HepG2 (cell line): ENCODE results near the gene ACTN2. TPM values are rescaled to one million over a fixed set of nuclear protein-coding genes. Genes with fewer than 3 reads are reported as not detected.

Experiments used
- ATAC-seq: fragments of 200-7000 bp; cut with Tn5 transposase; 3 replicates; pipeline ENCODE4 v1.9.1; 2020; ENCODE audit warnings: mild to moderate bottlenecking, moderate library complexity
- BruUV-seq: library from RNA; stranded (reverse); fragments of 400-500 nt; replicated peaks from 2 replicates; lab custom pipeline; 2021; lab: Mats Ljungman, UMichigan
- CTCF ChIA-PET: fragments of 300-600 bp; formaldehyde crosslinking; extraction: SDS; loops from one replicate; lab custom pipeline; 2021; ENCODE audit warnings: low total read pairs, inconsistent platforms, low intra/inter-chr PET ratio; lab: Yijun Ruan, JAX
- POLR2A ChIA-PET: fragments of 350-600 bp; sonication (Branson Sonifier 250); formaldehyde crosslinking; loops from one replicate; lab custom pipeline; 2020; ENCODE audit warnings: antibody characterized with exemption, inconsistent platforms; lab: Yijun Ruan, JAX
- DNase-seq: peaks from one replicate; pipeline ENCODE4 v3.0.0-alpha.2; 2015; ENCODE audit warnings: low spot score
- FAIRE-seq: peaks from 3 replicates; lab custom pipeline; 2011; peaks lifted over from hg19 to GRCh38; lab: Jason Lieb, UNC
- H2AFZ ChIP-seq: one replicate; pipeline ENCODE4 v1.6.1; 2011; ENCODE audit warnings: low read length, inconsistent platforms
- H3K27ac ChIP-seq: fragments of 300-600 bp; 3 replicates; pipeline ENCODE4 v1.8.0; 2011; ENCODE audit warnings: mixed run types, mild to moderate bottlenecking, mixed read lengths, low read length, inconsistent platforms; ENCODE audit not compliant: insufficient read depth; ENCODE audit errors: extremely low read length
- H3K27me3 ChIP-seq, 2 experiments: fragments of 200-600 bp in 1 of 2; 2 replicates in 1 of 2; 3 replicates in 1 of 2; pipeline versions ENCODE4 v1.6.0 to v1.8.0; 2011; ENCODE audit warnings: low read length in 2 of 2, mild to moderate bottlenecking in 2 of 2, moderate library complexity in 2 of 2, inconsistent platforms in 1 of 2; ENCODE audit not compliant: insufficient read depth in 2 of 2, control insufficient read depth in 1 of 2
- H3K36me3 ChIP-seq, 2 experiments: fragments of 200-600 bp in 1 of 2; replicated peaks in 1 of 2; 2 replicates in 1 of 2; 3 replicates in 1 of 2; pipeline versions ENCODE4 v1.5.1 to v1.8.0; 2011; ENCODE audit warnings: low read length in 2 of 2, inconsistent platforms in 1 of 2; ENCODE audit not compliant: insufficient read depth in 2 of 2, control insufficient read depth in 1 of 2
- H3K4me1 ChIP-seq: 2 replicates; pipeline ENCODE4 v1.5.1; 2012; ENCODE audit warnings: low read length, inconsistent platforms; ENCODE audit not compliant: insufficient read depth
- H3K4me2 ChIP-seq: 2 replicates; pipeline ENCODE4 v1.6.0; 2011; ENCODE audit warnings: low read depth, low read length, inconsistent platforms
- H3K4me3 ChIP-seq, 3 experiments: fragments of 200-600 bp in 1 of 3; sonication (generic), shearing (Covaris generic) in 1 of 3; replicated peaks in 1 of 3; 2 replicates each; pipeline ENCODE4 v1.5.1; 2011 to 2016; ENCODE audit warnings: low read length in 3 of 3, inconsistent platforms in 2 of 3, low read depth in 2 of 3, mild to moderate bottlenecking in 2 of 3, control low read depth in 1 of 3, mixed read lengths in 1 of 3; ENCODE audit not compliant: insufficient read depth in 1 of 3
- H3K79me2 ChIP-seq: one replicate; pipeline ENCODE4 v1.6.1; 2011; ENCODE audit warnings: low read length, inconsistent platforms; ENCODE audit not compliant: insufficient read depth
- H3K9ac ChIP-seq: 2 replicates; pipeline ENCODE4 v1.6.0; 2011; ENCODE audit warnings: mild to moderate bottlenecking, low read depth, low read length, inconsistent platforms; ENCODE audit not compliant: insufficient read depth
- H3K9me3 ChIP-seq: 2 replicates; pipeline ENCODE4 v1.5.1; 2012; ENCODE audit warnings: mild to moderate bottlenecking, low read length
- H4K20me1 ChIP-seq: 2 replicates; pipeline ENCODE4 v1.6.0; 2011; ENCODE audit warnings: inconsistent platforms, mild to moderate bottlenecking, low read length, moderate library complexity; ENCODE audit not compliant: insufficient read depth
- BHLHE40 ChIP-seq: IDR thresholded peaks from 2 replicates; pipeline ENCODE4 v1.6.1; 2011; ENCODE audit warnings: low read length, improper control_type of control experiment
- HNF1A ChIP-seq, 2 experiments: sonication (generic) in 1 of 2; formaldehyde crosslinking in 1 of 2; IDR thresholded peaks; 2 replicates each; pipeline versions ENCODE4 v1.4.0 to v1.6.1; 2016 to 2020; ENCODE audit warnings: borderline replicate concordance in 1 of 2, low read depth in 1 of 2, mild to moderate bottlenecking in 1 of 2, missing genetic modification reagents in 1 of 2
- MYNN ChIP-seq: sonication (generic); formaldehyde crosslinking; IDR thresholded peaks from 2 replicates; pipeline ENCODE4 v1.4.0; 2020; ENCODE audit warnings: mild to moderate bottlenecking, low read depth, missing genetic modification reagents
- NFIB ChIP-seq: sonication (generic); formaldehyde crosslinking; IDR thresholded peaks from 2 replicates; pipeline ENCODE4 v1.9.0; 2021; ENCODE audit warnings: missing genetic modification reagents, mild to moderate bottlenecking, borderline replicate concordance
- PHB2 ChIP-seq: fragments of 450-650 bp; IDR thresholded peaks from 2 replicates; pipeline ENCODE4 v1.6.1; 2018; ENCODE audit not compliant: partially characterized antibody
- PLSCR1 ChIP-seq: sonication (generic); formaldehyde crosslinking; IDR thresholded peaks from 2 replicates; pipeline ENCODE4 v1.5.0; 2020; ENCODE audit warnings: missing genetic modification reagents, mild to moderate bottlenecking, borderline replicate concordance
- RNF2 ChIP-seq: fragments of 450-650 bp; conservative IDR thresholded peaks from 2 replicates; pipeline ENCODE4 v1.6.1; 2016; ENCODE audit warnings: low read depth
- SALL2 ChIP-seq: sonication (generic); formaldehyde crosslinking; IDR thresholded peaks from 2 replicates; pipeline ENCODE4 v1.8.1; 2023; ENCODE audit warnings: mild to moderate bottlenecking, missing genetic modification reagents, inconsistent platforms
- SP4 ChIP-seq: sonication (generic); formaldehyde crosslinking; IDR thresholded peaks from 2 replicates; pipeline ENCODE4 v1.8.1; 2023; ENCODE audit warnings: mild to moderate bottlenecking, missing genetic modification reagents
- ZFYVE20 ChIP-seq: sonication (generic); formaldehyde crosslinking; IDR thresholded peaks from 2 replicates; pipeline ENCODE4 v1.8.0; 2023; ENCODE audit warnings: low read depth, mild to moderate bottlenecking, moderate library complexity, missing genetic modification reagents, borderline replicate concordance
- ZNF3 ChIP-seq: IDR thresholded peaks from 2 replicates; pipeline ENCODE4 v1.7.0; 2017; ENCODE audit warnings: inconsistent platforms
- ZNF563 ChIP-seq: sonication (generic); formaldehyde crosslinking; IDR thresholded peaks from 2 replicates; pipeline ENCODE4 v1.8.0; 2022; ENCODE audit warnings: mild to moderate bottlenecking, moderate library complexity, missing genetic modification reagents
- WGBS: methylation state at CpG from one replicate; pipeline ENCODE4 v1.1.6; 2017; ENCODE audit warnings: low lambda C conversion rate; 5-methylcytosine and 5-hydroxymethylcytosine counted together
- in situ Hi-C: cut with HindIII; loops from 2 replicates; pipeline ENCODE4 v1.10.0; 2017; ENCODE audit warnings: low pct_unique_long_range_greater_than_20kb; ENCODE audit not compliant: extremely low pct_ligation_motif_present
- intact Hi-C: fragments of 100-400 bp; cut with micrococcal nuclease; formaldehyde crosslinking; loops from one replicate; pipeline ENCODE4 v1.10.0; 2022; ENCODE audit not compliant: unreplicated experiment
- polyA plus RNA-seq, 8 experiments: library from polyadenylated mRNA; depleted of rRNA in 3 of 8; stranded (reverse) in 7 of 8; unstranded in 1 of 8; fragments of >200 nt; fragmentation: Illumina TruSeq in 4 of 8; extraction: Trizol in 4 of 8; gene quantifications; 2 replicates each; pipeline versions ENCODE4 v1.2.1 to v1.2.3, GENCODE V29; 2011 to 2016; ENCODE audit warnings: low read depth in 4 of 8, missing spikeins in 1 of 8, mixed read lengths in 1 of 8; ENCODE audit not compliant: insufficient read depth in 1 of 8
- total RNA-seq, 5 experiments: library from RNA; depleted of rRNA; stranded (reverse); fragments of >200 nt; fragmentation: Illumina TruSeq; extraction: Trizol; gene quantifications; 2 replicates each; pipeline ENCODE4 v1.2.3, GENCODE V29; 2016; ENCODE audit warnings: low read depth in 1 of 5
- TF ChIP-seq, protein P1 (sequence below): sonication (generic); formaldehyde crosslinking; conservative IDR thresholded peaks from 2 replicates; pipeline ENCODE4 v1.5.0; 2020; ENCODE audit warnings: missing genetic modification reagents

Gene ACTN2
- total and polyA plus RNA-seq, 2 of the 13 experiments (the other 11 are each of a cell fraction or from before 2014, with no cell fraction given) = 0.04 to 0.13 TPM

DNA sequence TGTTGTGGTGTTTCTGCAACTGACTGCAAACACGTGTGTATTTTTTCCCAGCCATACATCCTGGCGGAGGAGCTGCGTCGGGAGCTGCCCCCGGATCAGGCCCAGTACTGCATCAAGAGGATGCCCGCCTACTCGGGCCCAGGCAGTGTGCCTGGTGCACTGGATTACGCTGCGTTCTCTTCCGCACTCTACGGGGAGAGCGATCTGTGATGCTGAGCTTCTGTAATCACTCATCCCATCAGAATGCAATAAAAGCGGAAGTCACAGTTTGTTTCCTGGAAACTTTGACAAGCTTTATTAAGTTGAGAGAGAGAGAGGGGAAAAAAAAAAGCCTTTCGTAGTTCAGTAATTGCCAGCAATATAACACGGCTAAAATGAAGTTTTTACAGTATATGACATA, 76.1 kb downstream of the ACTN2 start:
- CTCF ChIA-PET = no interaction called here

More for the DNA sequence above, 76.1 kb downstream of the ACTN2 start:
- POLR2A ChIA-PET = interaction anchor here (1.3 kb wide), 1 partner anchor 101 kb away, joined by 3 read pairs; no protein-coding TSS in a partner anchor
- H3K36me3 ChIP-seq = no peaks in the 10 kb centered on the region
- no peaks in the 10 kb centered on the region for H3K9me3 ChIP-seq
- no peak overlapping the region for H3K4me2 ChIP-seq
- peaks cover 32% of the 10 kb centered on the region for H3K4me1 ChIP-seq
- BruUV-seq = no TSS peak
- H3K27ac ChIP-seq = no peak overlapping the region
- H3K9ac ChIP-seq = no peak overlapping the region
- intact Hi-C loops = no loop called here
- no peak overlapping the region for H3K4me3 ChIP-seq
- 68% methylated on average over 15 of the region's 15 CpGs for WGBS
- H3K27me3 ChIP-seq = no peaks in the 10 kb centered on the region
- DNase-seq (no peak), FAIRE-seq (no peak), ATAC-seq (no peak)
- TF ChIP-seq ZNF563 (CRISPR knock-in tag) = no peak
- no peak for TF ChIP-seq NFIB (CRISPR knock-in tag)
- no peak for TF ChIP-seq HNF1A (IDR thresholded peaks at IDR 0.05; ENCODE audit: low read depth)
- TF ChIP-seq HNF1A (CRISPR knock-in tag; IDR thresholded peaks at IDR 0.05; ENCODE audit: borderline replicate concordance) = no peak
- TF ChIP-seq PLSCR1 (CRISPR knock-in tag) = no peak
- TF ChIP-seq BHLHE40 = no peak
- TF ChIP-seq PHB2 = no peak
- TF ChIP-seq RNF2 = no peak
- TF ChIP-seq, protein P1, sequence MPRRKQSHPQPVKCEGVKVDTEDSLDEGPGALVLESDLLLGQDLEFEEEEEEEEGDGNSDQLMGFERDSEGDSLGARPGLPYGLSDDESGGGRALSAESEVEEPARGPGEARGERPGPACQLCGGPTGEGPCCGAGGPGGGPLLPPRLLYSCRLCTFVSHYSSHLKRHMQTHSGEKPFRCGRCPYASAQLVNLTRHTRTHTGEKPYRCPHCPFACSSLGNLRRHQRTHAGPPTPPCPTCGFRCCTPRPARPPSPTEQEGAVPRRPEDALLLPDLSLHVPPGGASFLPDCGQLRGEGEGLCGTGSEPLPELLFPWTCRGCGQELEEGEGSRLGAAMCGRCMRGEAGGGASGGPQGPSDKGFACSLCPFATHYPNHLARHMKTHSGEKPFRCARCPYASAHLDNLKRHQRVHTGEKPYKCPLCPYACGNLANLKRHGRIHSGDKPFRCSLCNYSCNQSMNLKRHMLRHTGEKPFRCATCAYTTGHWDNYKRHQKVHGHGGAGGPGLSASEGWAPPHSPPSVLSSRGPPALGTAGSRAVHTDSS = no peak
- no peak for TF ChIP-seq ZFYVE20
- no peak for TF ChIP-seq MYNN
- TF ChIP-seq SALL2 = no peak
- no peak for TF ChIP-seq ZNF3 (CRISPR knock-in tag)
- no peak for TF ChIP-seq SP4
- H4K20me1 ChIP-seq = no peaks in the 10 kb centered on the region
- no peaks in the 10 kb centered on the region for H3K79me2 ChIP-seq
- in situ Hi-C loops = loop anchor here (10.0 to 25.0 kb wide), 2 partner anchors 375 to 802 kb away; no protein-coding TSS in a partner anchor
- no peak overlapping the region for H2AFZ ChIP-seq
